ENCODE measurements around the gene P2RY12. TPM values are rescaled to one million over a fixed set of nuclear protein-coding genes. Genes with fewer than 3 reads are reported as not detected.

The P2RY12 gene
- total RNA-seq, 1 donor: 0.18 TPM

DNA sequence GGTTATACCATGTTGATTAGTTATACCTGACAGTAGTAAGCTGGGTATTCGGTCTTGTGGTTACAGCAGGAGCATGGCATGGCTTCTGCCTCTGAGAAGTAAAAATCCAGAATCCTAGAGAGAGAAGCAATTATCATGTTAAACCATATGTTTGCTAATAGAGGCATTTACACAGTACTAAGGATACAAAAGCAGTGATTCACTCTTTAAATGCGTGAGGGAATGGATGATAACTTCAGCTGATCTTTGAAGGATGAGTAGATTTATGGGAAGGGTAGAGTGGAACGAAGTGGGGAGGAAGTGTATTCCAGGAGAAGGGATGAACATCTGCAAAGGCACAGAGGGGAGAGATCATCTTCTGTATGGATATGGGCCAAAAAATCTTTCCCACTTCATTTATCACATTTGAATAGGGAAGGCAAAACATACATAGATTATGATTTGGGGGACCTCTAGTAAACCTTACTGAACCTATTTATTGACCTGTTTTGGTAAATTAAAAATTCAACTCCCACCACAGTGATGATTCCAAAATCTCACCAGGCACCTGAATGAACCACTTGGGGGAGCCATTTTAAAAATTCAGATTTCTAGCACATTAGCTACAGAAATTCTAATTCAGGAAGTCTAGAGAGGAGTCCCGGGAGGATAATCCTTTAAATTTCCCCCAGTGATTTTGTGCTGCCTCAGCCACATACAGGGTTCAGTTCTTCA, 41.2 kb upstream of the P2RY12 start:
- DNase-seq (ENCODE audit: low read depth): no peak
- H3K4me3 ChIP-seq (ENCODE audit: low read depth, low read length): no peak overlapping the region
- TF ChIP-seq, protein P1, sequence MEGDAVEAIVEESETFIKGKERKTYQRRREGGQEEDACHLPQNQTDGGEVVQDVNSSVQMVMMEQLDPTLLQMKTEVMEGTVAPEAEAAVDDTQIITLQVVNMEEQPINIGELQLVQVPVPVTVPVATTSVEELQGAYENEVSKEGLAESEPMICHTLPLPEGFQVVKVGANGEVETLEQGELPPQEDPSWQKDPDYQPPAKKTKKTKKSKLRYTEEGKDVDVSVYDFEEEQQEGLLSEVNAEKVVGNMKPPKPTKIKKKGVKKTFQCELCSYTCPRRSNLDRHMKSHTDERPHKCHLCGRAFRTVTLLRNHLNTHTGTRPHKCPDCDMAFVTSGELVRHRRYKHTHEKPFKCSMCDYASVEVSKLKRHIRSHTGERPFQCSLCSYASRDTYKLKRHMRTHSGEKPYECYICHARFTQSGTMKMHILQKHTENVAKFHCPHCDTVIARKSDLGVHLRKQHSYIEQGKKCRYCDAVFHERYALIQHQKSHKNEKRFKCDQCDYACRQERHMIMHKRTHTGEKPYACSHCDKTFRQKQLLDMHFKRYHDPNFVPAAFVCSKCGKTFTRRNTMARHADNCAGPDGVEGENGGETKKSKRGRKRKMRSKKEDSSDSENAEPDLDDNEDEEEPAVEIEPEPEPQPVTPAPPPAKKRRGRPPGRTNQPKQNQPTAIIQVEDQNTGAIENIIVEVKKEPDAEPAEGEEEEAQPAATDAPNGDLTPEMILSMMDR (IDR thresholded peaks at IDR 0.05; ENCODE audit: insufficient read depth, low read length): peak; percentile 37

DNA sequence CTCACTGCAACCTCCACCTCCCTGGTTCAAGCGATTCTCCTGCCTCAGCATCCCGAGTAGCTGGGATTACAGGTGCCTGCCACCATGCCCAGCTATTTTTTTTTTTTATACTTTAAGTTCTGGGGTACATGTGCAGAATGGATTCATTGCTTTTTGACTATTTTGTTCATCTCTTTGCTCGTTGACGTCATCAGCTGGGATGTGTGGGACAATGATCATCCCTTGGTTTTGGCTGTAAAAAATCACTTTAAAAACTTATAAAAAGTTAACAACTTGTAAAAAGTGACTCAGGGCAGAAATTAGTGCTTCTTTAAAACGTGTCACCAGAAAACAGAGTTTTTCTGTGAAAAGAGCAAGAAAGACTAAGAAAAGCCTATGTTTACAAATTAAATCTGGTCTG, 38.5 kb upstream of the P2RY12 start:
- no peak for DNase-seq (ENCODE audit: low read depth)

DNA sequence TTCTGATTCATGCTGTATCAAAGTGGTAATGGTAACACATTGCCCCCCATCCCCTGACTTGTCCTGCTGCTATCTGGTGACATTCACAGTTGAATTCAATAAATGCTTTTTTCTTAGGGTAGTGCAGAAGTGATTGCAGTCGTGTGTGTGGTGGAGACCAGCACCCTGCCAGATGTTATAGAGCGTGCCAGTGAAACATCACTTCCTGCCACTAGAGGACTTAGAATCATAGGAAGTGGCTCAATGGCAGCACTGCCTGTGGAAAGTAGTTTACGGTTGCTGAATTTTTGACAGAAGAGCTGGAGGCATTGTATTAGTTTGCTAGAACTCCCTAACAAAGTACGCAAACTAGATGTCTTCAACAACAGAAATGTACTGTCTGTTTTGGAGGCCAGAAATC, 37.4 kb upstream of the P2RY12 start:
- H3K4me3 ChIP-seq (ENCODE audit: low read depth, low read length): no peak overlapping the region
- no peak for DNase-seq (ENCODE audit: low read depth)
- TF ChIP-seq, protein P1 (IDR thresholded peaks at IDR 0.05; ENCODE audit: insufficient read depth, low read length): no peak

More for the DNA sequence above, 38.5 kb upstream of the P2RY12 start:
- TF ChIP-seq, protein P1 (IDR thresholded peaks at IDR 0.05; ENCODE audit: insufficient read depth, low read length): no peak
- H3K4me3 ChIP-seq (ENCODE audit: low read depth, low read length): no peak overlapping the region

DNA sequence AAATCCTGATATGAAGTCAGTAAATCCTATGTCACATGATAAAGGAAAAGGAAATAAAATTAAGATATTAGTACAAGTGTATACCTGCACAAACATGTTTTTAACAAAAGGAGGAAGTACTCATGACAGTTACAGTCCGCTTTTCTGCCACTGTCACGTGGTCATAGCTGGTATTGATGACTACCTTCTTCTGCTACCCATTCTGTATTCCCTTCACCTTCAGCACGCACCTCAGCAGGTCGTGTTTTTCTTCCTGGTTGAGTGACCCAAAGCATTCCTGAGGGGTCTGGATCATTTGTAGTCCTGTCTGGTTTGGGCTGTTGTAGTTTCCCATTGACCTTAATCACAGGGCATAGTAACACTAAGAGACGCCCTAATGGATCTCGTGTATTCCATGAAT, 35.3 kb upstream of the P2RY12 start:
- TF ChIP-seq, protein P1 (IDR thresholded peaks at IDR 0.05; ENCODE audit: insufficient read depth, low read length): no peak
- no peak for DNase-seq (ENCODE audit: low read depth)
- H3K4me3 ChIP-seq (ENCODE audit: low read depth, low read length): no peak overlapping the region

DNA sequence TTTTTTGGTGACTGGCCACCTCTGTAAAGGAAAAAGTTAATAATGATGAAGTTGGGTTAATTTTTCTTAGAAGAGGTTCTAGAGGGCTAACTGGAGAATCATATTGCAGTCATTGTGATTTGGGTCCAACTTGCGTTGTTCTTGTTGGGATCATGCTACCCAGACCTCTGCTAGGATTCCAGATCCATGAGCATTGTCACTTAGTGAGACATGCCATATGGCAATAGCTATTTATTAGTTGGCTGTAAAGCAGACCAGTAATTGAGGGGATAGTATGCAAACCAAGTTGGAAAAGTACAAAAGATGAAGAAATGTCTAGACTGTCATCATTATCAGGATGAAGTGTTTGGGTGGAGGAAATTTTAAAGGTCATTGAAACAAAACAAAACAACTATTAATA, 30.7 kb upstream of the P2RY12 start:
- H3K4me3 ChIP-seq (ENCODE audit: low read depth, low read length): no peak overlapping the region
- DNase-seq (ENCODE audit: low read depth): peak; percentile 34
- TF ChIP-seq, protein P1 (IDR thresholded peaks at IDR 0.05; ENCODE audit: insufficient read depth, low read length): no peak

DNA sequence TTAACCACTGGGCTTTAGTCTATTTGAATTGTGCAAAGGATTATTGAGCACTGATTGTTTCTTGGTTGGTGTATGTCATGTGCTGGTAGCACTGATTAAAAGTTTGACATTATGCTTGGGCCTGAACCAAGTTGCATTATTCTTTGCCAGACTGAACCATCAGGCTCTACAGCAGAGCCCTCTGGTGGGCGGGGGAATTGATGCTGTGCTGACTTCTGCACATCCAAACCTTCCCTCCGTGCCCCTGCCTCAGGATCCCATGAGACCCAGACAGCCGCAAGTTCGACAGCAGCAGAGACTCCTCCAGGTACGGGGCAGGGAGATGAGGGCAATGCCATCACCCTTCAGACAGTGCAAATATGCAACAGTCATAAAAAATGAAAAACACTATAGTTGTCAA, 28.4 kb upstream of the P2RY12 start:
- TF ChIP-seq, protein P1 (IDR thresholded peaks at IDR 0.05; ENCODE audit: insufficient read depth, low read length): no peak
- no peak for DNase-seq (ENCODE audit: low read depth)
- no peak overlapping the region for H3K4me3 ChIP-seq (ENCODE audit: low read depth, low read length)
